ENCODE data around the gene SP4.

DNA sequence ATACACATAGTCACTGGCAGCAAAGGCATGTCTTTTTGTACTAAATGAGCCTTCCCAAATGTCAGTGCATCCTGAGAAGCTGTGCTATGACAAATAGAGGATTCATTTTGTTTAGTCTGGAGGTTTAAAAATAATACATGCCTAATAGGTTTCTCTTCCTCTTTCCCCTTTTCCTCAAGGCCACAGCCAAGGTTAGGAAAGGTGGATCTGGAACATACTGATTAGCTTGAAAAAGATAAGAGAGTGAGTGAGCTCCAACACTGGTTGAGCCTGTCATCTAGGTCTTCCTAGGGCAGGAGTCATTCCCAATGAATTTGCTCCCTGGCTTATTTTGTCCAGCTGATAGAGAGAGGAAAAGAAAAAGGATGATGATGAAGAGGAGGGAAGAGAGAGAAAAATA, 14.4 kb upstream of the SP4 start:
- TF ChIP-seq, protein P1, sequence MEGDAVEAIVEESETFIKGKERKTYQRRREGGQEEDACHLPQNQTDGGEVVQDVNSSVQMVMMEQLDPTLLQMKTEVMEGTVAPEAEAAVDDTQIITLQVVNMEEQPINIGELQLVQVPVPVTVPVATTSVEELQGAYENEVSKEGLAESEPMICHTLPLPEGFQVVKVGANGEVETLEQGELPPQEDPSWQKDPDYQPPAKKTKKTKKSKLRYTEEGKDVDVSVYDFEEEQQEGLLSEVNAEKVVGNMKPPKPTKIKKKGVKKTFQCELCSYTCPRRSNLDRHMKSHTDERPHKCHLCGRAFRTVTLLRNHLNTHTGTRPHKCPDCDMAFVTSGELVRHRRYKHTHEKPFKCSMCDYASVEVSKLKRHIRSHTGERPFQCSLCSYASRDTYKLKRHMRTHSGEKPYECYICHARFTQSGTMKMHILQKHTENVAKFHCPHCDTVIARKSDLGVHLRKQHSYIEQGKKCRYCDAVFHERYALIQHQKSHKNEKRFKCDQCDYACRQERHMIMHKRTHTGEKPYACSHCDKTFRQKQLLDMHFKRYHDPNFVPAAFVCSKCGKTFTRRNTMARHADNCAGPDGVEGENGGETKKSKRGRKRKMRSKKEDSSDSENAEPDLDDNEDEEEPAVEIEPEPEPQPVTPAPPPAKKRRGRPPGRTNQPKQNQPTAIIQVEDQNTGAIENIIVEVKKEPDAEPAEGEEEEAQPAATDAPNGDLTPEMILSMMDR (IDR thresholded peaks at IDR 0.05) = no peak
- no peak for TF ChIP-seq POLR2AphosphoS5 (IDR thresholded peaks at IDR 0.05)
